NCI-H146 treated with DMSO at 0.1 percent for 48 hours (cell line): ENCODE data around the gene CNOT1.
"Not testable (repeated sequence)": the region's sequence is repeated elsewhere in the genome, so short reads cannot be mapped to it uniquely, and the experiment has no call there.

ENCODE experiments used
- DNase-seq: peaks from one replicate; lab custom pipeline; 2025; ENCODE audit not compliant: unreplicated experiment; lab: John Stamatoyannopoulos, UW

The CNOT1 gene

DNA sequence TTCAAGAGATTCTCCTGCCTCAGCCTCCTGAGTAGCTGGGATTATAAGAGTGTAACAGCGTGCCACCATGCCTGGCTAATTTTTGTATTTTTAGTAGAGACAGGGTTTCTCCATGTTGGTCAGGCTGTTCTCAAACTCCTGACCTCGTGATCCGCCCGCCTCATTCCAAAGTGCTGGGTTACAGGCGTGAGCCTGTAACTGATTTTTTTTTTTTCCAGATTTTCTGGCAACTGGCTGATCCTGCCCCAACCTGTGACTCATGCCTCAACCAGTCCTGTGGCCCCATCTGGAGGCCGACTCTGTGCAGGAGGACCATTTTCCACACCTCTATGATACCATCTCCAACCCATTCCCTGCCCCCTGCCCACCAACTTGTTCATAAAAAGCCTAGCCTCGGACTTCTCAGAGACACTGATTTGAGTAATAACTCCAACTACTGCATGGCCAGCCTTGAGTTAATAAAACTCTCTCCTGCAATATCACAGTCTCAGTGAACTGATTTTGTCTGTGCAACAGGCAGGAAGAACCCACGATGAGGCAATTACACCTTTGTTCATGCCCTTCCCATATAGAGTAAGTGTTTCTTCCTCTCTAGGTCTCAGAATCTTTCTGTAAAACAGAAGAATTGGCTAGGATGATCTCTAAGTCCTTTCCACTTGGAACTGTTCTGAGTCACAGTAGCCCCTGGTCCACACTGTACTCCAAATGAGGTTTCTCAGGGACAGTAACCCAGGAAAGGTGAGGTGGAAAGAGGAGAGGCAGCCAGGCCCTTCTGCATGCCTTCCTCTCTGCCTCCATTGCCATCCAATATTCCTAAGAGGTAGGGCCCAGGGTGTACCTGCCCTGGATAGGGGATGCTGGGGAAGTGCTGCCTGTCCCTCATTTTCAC lies 8.8 kb upstream of the CNOT1 start:
- DNase-seq: no peak

GRCh38 chr16:58637021-58637420 lies 7.4 kb upstream of the CNOT1 start:
- not testable (repeated sequence) for DNase-seq

DNA sequence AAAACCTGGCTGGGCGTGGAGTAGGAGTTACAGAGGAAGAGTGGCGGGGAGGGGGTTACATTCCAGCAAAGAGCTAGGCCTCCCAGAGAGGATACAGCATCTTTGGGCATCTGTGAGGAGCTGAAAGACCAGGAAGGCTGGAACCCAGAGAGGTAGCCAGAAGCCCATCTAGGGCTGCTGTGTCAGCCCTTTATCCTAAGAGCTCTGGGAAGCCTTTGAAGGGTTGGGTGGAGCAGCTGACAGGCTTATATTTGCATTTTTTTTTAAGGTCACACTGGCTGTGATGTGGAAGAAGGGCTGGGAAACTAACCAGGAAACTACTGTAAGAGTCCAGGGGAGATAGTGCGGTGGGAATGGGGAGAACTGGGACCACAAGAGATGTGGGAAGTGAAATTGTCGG lies 6.8 kb upstream of the CNOT1 start:
- DNase-seq: no peak

DNA sequence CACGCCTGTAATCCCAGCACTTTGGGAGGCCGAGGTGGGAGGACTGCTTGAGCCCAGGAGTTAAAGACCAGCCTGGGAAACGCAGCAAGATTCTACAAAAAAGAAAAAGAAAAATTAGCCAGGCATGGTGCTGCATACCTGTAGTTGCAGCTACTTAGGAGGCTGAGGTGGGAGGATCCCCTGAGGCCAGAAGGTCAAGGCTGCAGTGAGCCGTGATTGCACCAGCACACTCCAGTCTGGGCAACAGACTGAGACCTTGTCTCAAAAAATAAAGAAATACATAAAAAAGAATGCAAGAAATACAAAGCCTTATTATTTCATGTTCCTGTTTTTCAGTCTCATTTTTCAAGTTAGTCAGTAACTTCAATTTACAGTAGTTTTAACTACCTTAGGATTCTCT lies 5.9 kb upstream of the CNOT1 start:
- no peak for DNase-seq

GRCh38 chr16:58634265-58634802 lies 4.7 kb upstream of the CNOT1 start:
- no peak for DNase-seq

DNA sequence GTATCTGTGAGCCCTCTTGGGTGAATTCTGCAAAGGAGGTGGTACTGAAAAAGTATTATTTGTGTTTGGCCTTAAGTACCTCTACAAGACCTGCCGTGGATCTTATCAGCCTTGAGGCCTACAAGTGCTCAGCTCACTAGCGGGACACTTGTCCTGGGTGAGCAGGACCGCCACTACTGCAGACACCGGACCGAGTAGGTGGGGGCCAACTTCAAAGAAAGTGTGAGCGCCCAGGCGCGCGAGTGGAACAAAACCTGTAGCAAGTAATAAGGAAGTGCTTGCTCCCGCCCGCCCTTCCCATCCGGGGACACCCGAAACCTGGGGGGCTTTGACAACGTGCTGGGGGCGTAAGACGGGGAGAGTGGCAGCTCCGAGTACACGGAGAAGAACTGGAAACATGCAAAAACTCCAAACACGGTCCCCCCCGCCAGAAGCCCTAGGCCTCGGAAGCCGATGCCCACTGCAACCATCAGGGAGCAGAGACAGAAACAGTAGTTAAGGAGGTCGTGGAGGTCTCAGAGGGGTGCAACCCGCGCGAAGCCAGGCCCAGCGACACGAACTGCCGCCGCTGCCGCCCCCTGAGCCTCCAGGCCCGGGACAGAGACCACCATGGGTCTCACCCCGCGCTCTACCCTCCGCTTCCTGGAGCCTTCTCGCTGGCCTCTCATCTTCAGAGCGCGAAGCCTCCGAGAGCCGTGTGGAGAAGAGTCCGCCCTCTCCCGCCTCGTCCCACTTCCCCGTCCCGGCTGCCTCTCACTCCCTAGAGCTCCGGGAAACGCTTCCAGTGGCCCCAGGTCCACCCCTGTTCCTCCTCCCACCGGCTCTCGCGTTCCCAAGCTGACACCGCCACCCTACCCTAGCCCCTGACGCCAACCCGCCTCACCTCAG lies 537 bp downstream of the CNOT1 start:
- no peak for DNase-seq

- no peak for DNase-seq
Measured at GRCh38 chr16:58624209-58624608, 5.4 kb downstream of the CNOT1 start.

DNA sequence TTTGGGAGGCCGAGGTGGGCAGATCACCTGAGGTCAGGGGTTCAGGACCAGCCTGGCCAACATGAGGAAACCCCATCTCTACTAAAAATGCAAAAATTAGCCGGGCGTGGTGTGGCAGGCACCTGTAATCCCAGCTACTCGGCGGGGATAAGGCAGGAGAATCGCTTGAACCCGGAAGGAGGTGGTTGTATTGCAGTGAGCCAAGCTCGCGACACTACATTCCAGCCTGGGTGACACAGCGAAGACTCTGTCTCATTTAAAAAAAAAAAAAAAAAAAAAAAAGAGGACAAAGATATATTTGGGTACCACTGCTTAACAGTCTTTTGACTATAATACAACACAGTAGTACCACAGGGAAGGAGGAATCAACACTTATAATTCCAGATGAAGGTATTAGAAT lies 9.2 kb downstream of the CNOT1 start:
- no peak for DNase-seq

GRCh38 chr16:58615280-58615679 lies 14.3 kb downstream of the CNOT1 start:
- no peak for DNase-seq

- no peak for DNase-seq
Measured at GRCh38 chr16:58614860-58615259, 14.8 kb downstream of the CNOT1 start.

- DNase-seq: no peak
Measured at GRCh38 chr16:58614212-58614611, 15.4 kb downstream of the CNOT1 start.

DNA sequence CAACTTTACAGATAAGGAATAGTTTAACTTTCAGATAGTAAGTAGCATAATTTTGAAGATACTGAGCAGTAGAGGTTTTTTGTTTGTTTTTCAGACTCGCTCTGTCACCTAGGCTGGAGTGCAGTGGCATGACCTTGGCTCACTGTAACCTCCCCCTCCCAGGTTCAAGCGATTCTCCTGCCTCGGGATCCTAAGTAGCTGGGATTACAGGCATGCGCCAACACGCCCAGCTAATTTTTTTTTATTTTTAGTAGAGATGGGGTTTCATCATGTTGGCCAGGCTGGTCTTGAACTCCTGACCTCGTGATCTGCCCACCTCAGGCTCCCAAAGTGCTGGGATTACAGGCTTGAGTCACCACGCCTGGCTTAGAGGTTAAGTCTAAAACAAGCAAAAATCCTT lies 16.7 kb downstream of the CNOT1 start:
- DNase-seq: not testable (repeated sequence)

DNA sequence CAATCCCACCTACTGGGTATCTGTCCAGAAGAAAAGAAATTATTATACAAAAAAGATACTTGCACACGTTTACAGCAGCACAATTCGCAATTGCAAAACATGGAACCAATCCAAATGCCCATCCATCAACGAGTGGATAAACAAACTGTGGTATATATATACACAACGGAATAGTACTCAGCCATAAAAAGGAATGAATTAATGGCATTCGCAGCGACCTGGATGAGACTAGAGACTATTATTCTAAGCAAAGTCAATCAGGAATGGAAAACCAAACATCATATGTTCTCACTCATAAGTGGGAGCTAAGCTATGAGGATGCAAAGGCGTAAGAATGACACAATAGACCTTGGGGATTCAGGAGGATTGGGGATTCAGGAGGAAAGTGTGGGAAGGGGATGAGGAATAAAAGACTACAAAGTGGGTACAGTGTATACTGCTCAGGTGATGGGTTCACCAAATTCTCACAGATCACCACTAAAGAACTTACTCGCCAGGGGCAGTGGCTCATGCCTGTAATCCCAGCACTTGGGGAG lies 21.0 kb downstream of the CNOT1 start:
- DNase-seq: no peak

DNA sequence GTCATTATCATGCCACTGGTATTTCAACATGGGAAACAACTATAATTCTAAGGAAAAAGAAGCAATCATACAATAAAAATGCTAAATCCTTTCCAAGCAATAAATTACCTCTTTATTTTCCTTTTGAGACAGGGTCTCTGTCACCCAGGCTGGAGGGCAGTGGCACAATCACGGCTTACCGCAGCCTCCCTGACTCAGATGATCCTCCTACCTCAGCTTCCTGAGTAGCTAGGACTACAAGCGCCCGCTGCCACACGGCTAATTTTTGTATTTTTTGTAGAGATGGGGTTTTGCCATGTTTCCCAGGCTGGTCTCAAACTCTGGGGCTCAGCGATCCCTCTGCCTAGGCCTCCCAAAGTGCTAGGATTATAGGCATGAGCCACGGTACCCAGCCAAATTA lies 24.1 kb downstream of the CNOT1 start:
- no peak for DNase-seq

DNA sequence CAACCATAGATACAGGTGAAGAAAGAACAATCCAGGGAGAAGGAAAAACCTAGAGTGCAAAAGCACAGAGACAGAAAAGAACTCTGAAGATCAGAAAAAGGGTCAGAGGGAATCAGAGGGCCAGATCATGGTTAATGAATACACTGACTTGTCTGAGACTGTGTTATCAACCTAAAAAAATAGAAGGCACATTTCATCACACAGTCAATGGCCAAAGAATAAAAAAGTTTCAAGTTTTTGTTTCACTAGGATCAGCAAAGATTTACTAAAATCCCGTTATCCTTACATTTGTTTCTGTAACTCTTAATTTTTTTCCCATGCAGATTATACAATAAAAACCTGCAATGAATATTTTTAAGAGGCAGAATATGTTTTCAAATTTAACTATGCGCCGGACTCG lies 38.5 kb downstream of the CNOT1 start:
- no peak for DNase-seq

GRCh38 chr16:58589326-58589905 lies 40.2 kb downstream of the CNOT1 start:
- DNase-seq: no peak

DNA sequence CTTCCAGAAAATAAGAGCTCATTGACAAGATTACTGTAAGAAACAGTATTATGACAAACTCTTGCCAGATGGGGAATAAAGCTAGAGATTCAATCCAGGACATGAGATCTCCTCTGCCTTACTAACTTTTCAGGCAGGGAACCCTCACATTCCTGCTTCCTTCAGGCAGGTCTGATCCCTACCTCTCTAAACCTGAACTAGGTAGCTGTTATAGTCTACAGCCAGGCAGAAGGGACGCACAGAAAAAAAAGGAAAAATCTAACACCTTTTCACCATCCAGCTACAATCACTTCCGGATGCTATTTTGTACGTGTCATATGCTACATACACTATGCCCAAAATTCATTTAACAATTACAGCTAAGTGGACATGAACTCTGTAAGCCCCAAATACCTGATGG lies 41.2 kb downstream of the CNOT1 start:
- no peak for DNase-seq

GRCh38 chr16:58586340-58587030 lies 43.1 kb downstream of the CNOT1 start:
- no peak for DNase-seq

- no peak for DNase-seq
Measured at GRCh38 chr16:58584831-58585505, 44.7 kb downstream of the CNOT1 start.
